Spleen (tissue), 7 donors: Measurements from ENCODE around the gene MCUB.
"Not testable (repeated sequence)": the region's sequence is repeated elsewhere in the genome, so short reads cannot be mapped to it uniquely, and the experiment has no call there.

Source experiments
- POLR2AphosphoS5 ChIP-seq, 3 donors: sonication (generic); formaldehyde crosslinking; IDR thresholded peaks; one replicate each; pipeline ENCODE4 v1.5.1; 2017; ENCODE audit warnings: antibody characterized with exemption in 3 of 3
- TF ChIP-seq, protein P1 (sequence below), 11 experiments: fragments of 200-600 bp in 7 of 11; fragments of 450-650 bp in 4 of 11; sonication (generic) in 4 of 11; IDR thresholded peaks in 8 of 11; conservative IDR thresholded peaks in 3 of 11; 1 replicate in 7 of 11; 2 replicates in 4 of 11; pipeline versions ENCODE4 v1.4.0 to v1.8.0; 2016 to 2021; ENCODE audit warnings: antibody characterized with exemption in 11 of 11, inconsistent platforms in 4 of 11, mild to moderate bottlenecking in 1 of 11
- donor health status: DM: no; HTN: no; CAD: no; lungs with moderate emphysema.
- donor health status: DM: no; HTN: no; CAD: no.
- donor health status: DM: no; HTN: no; CAD: no.

DNA sequence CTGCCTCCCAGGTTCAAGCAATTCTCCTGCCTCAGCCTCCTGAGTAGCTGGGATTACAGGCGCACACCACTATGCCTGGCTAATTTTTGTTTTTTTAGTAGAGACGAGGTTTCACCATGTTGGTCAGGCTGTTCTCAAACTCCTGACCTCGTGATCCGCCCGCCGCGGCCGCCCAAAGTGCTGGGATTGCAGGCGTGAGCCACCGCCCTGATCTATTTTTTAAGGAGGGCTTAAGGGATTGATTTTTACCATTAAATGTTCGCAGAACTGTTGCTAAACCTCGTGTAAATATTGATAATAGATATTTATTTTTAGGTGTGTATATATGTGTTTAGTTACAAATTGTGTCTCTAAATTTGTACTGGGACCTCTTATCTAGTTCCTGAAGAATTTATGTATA, 46.7 kb upstream of the MCUB start:
- TF ChIP-seq POLR2AphosphoS5 (IDR thresholded peaks at IDR 0.05), result not testable (repeated sequence)
- TF ChIP-seq, protein P1, sequence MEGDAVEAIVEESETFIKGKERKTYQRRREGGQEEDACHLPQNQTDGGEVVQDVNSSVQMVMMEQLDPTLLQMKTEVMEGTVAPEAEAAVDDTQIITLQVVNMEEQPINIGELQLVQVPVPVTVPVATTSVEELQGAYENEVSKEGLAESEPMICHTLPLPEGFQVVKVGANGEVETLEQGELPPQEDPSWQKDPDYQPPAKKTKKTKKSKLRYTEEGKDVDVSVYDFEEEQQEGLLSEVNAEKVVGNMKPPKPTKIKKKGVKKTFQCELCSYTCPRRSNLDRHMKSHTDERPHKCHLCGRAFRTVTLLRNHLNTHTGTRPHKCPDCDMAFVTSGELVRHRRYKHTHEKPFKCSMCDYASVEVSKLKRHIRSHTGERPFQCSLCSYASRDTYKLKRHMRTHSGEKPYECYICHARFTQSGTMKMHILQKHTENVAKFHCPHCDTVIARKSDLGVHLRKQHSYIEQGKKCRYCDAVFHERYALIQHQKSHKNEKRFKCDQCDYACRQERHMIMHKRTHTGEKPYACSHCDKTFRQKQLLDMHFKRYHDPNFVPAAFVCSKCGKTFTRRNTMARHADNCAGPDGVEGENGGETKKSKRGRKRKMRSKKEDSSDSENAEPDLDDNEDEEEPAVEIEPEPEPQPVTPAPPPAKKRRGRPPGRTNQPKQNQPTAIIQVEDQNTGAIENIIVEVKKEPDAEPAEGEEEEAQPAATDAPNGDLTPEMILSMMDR (IDR thresholded peaks at IDR 0.05 in 8 of 11, conservative IDR thresholded peaks at IDR 0.05 in 3 of 11), result not testable (repeated sequence)
